ENCODE measurements around the gene FGD3.
"Not testable (repeated sequence)": the region's sequence is repeated elsewhere in the genome, so short reads cannot be mapped to it uniquely, and the experiment has no call there.

Gene FGD3

DNA sequence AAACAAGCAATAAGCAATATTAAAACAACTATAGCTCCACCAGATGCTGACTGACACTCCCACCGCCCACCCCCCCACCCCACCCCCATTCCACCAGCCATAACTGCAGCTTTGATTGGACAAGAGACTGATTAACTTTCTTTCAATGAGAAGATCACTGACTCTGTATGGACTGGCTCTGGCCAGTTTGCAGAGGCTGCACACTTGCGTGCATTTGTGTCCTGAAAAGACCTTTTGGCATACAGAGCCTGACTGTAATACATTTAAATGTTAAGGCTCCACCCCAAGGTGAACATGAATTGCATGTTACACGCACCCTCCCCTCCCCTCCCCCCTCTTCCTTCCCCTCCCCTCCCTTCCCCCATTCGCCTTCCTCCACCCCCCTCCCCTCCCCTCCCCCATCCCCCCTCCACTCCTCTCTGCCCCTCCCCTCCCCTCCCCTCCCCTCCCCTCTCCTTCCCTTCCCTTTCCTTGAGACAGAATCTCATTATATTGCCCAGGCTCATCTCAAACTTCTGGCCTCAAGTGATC, 31.1 kb downstream of the FGD3 start:
- DNase-seq (ENCODE audit: low spot score in 2 of 2), result no peak
- H3K36me3 Mint-ChIP-seq, result peaks cover 44% of the 10 kb centered on the region
- no peak overlapping the region for H3K4me3 Mint-ChIP-seq
- no peaks in the 10 kb centered on the region for H3K9me3 Mint-ChIP-seq
- peak overlapping the region; percentile 68 for H3K27ac Mint-ChIP-seq
- H3K4me1 Mint-ChIP-seq, result peaks cover 43% of the 10 kb centered on the region
- no peaks in the 10 kb centered on the region for H3K27me3 Mint-ChIP-seq
- ATAC-seq (ENCODE audit: low read depth), result no peak

DNA sequence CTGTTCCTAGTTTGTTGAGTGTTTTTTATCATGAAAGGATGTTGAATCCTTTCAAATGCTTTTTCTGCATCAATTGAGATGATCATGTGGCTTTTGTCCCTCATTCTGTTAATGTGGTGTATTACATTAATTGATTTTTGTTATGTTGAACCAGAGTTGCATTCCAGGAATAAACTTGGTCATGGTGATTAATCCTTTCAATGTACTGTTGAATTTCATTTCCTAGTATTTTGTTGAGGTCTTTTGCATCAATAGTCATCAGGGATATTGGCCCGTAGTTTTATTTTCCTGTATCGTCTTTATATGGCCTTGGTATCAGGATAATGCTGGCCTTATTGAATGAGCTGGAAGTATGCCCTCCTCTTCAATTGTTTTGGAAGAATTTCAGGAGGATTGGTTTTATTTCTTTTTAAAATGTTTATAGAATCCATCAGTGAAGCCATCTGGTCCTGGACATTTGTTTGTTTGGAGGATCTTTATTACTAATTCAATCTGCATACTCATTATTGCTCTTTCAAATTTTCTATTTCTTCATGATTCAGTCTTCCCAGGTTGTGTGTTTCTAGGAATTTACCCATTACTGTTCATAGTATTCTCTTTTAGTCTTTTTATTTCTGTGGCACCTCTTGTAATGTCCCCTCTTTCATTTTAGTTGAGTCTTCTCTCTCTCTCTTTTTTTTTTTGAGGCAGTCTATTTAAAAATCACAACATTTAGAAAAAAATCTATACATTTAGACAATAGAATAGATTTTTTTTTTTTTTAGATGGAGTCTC, 32.1 kb downstream of the FGD3 start:
- Mint-ChIP-seq H3K9me3 (peaks cover 2% of the 10 kb centered on the region), H3K4me3 (peak overlapping the region; percentile 24), H3K27me3 (no peaks in the 10 kb centered on the region), H3K4me1 (peaks cover 37% of the 10 kb centered on the region), H3K36me3 (peaks cover 52% of the 10 kb centered on the region), H3K27ac (peak overlapping the region; percentile 68)
- ATAC-seq (ENCODE audit: low read depth) (no peak), DNase-seq (ENCODE audit: low spot score in 2 of 2) (no peak)

DNA sequence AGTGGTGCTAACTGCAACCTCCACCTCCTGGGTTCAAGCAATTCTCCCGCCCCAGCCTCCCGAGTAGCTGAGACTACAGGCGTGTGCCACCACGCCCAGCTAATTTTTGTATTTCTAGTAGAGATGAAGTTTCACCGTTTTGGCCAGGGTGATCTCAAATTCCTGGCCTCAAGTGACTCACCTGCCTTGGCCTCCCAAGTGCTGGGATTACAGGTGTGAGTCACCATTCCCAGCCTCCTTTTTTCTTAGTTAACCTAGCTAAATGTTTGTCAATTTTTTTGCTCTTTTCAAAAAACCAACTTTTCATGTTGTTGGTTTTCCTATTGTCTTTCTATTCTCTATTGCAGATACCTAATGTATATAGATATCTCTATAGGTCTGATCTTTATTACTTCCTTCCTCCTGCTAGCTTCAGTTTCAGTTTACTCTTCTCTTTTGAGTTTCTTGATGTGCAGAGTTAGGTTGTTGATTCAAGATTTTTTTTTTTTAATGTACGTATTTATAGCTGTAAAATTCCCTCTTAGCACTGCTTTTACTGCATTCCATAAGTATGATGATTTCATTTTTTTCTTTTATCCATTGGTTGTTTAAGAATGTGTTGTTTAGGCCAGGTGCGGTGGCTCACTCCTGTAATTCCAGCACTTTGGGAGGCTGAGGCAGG, 32.9 kb downstream of the FGD3 start:
- H3K36me3 Mint-ChIP-seq, result peaks cover 53% of the 10 kb centered on the region
- no peak for ATAC-seq (ENCODE audit: low read depth)
- peaks cover 2% of the 10 kb centered on the region for H3K9me3 Mint-ChIP-seq
- no peaks in the 10 kb centered on the region for H3K27me3 Mint-ChIP-seq
- peaks cover 37% of the 10 kb centered on the region for H3K4me1 Mint-ChIP-seq
- H3K27ac Mint-ChIP-seq, result peak overlapping the region; percentile 68
- H3K4me3 Mint-ChIP-seq, result peak overlapping the region; percentile 43
- no peak for DNase-seq (ENCODE audit: low spot score in 2 of 2)

DNA sequence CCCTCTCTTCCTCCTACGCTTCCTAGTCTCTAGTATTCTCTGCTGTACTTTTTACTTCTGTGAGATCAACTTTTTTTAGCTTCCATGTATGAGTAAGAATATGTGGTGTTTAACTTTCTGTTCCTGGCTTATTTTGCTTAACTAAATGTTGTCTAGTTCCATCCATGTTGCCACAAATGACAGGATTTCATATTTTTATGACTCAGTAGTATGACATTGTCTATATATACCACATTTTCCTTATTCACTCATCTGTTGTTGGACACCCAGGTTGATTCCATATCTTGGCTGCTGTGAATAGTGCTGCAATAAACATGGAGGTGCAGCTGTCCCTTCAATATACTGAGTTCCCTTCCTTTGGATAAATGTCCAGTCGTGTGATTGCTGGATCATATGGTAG, 34.8 kb downstream of the FGD3 start:
- no peak for DNase-seq (ENCODE audit: low spot score in 2 of 2)
- Mint-ChIP-seq H3K4me3 (no peak overlapping the region), H3K27ac (no peak overlapping the region), H3K36me3 (peaks cover 46% of the 10 kb centered on the region), H3K4me1 (peaks cover 41% of the 10 kb centered on the region), H3K9me3 (peaks cover 2% of the 10 kb centered on the region), H3K27me3 (no peaks in the 10 kb centered on the region)
- ATAC-seq (ENCODE audit: low read depth), result no peak

DNA sequence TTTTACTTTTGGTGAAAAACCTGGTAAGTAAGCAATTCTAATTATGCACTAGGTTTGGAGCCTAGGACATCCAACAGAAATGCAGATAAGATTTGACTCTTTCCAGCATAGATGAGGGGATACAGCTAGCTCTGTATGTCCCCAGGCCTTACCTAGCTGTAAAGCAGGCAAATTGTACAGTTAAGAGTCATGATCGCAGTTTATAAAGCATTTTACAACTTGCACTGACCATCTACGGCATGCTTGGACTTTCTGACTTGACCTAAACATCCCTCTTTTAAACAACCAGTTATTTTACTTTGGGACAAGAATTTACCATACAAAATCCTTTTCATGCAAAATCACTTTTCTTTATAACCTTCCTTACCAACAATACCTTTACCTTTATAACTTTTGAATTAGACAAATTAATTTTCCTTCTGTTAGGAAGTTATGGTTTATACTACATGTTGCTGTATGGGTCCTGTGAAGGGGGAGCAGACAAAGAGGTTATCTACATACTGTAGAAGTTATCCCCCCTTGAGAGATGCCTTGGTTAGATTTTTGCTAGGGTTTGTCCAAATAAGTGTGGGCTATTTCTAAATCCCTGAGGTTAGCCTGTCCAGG, 36.8 kb downstream of the FGD3 start:
- Mint-ChIP-seq H3K4me1 (peaks cover 43% of the 10 kb centered on the region), H3K9me3 (peaks cover 2% of the 10 kb centered on the region), H3K27me3 (no peaks in the 10 kb centered on the region), H3K4me3 (no peak overlapping the region), H3K36me3 (peaks cover 42% of the 10 kb centered on the region), H3K27ac (peak overlapping the region; percentile 79)
- ATAC-seq (ENCODE audit: low read depth), result no peak
- no peak for DNase-seq (ENCODE audit: low spot score in 2 of 2)

DNA sequence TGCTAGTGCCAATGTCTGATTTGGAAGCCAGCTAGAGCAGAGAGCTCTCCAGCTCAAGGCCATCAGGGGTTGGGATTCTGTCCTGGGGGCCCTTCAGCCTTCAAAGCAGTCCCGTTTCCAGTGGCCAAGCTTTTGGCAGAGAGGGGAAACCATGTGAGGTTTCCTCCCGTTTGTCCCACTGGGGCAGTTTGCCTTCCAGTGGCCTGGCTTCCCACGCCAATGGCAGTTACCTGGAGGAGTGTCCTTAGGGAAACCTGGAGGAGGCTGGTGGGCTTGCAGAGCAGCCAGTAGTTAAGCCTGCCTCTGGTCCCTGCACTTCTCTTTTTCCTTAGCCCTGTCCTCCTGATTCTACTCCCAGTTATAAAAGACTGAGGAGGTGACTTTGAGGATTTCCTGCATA, 37.7 kb downstream of the FGD3 start:
- no peak for ATAC-seq (ENCODE audit: low read depth)
- DNase-seq (ENCODE audit: low spot score in 2 of 2), result no peak
- no peak overlapping the region for H3K4me3 Mint-ChIP-seq
- no peaks in the 10 kb centered on the region for H3K27me3 Mint-ChIP-seq
- H3K27ac Mint-ChIP-seq, result peak overlapping the region; percentile 79
- peaks cover 2% of the 10 kb centered on the region for H3K9me3 Mint-ChIP-seq
- H3K4me1 Mint-ChIP-seq, result peaks cover 41% of the 10 kb centered on the region
- peaks cover 41% of the 10 kb centered on the region for H3K36me3 Mint-ChIP-seq

DNA sequence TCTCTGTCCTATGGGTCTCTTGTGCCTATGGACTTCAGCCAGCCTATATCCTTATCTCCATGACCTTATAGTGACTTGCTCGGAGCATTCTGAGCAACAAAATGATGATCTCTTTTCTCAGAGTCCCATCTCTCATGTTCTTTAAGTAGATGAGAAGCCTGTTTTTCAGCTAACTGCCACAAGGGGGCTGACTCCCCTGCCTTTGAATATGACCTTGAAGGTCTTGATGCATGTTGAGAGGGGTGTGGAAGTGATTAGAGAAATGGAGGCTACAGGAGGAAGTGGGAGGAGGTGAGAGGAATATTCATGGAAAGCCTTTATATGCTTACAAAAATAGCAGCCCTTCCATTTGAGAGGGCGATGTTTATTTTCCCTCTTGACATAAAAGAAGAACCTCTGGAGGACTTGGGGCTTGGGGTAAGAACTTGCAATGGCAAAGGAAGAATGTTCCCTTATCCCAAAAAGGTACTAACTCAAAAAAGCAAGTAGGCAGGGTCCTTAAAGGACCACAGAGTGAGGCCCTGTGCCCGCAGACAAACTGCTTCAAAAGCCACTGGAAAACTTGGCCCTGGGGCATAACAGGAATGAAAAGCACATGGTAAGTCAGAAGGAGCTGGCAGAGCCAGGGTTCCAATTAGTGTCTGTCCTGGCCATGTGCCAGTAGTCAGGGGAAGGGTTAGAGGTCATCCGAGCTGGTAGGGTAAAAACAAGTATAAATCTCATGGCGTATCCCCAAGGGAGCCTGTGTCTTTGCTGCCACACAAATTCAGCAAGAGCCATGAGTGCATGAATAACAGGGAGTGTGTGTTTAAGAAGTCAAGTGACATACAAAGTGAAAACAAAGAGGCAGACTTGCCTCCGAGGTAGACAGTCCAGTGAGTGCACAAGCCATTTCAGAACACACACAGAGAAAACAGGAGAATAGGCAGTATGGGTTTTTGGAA, 39.1 kb downstream of the FGD3 start:
- H3K4me3 Mint-ChIP-seq, result no peak overlapping the region
- no peaks in the 10 kb centered on the region for H3K27me3 Mint-ChIP-seq
- H3K36me3 Mint-ChIP-seq, result peaks cover 36% of the 10 kb centered on the region
- ATAC-seq (ENCODE audit: low read depth) (peak; percentile 39), DNase-seq (ENCODE audit: low spot score in 2 of 2) (peak in 1 of 2 donors; percentile 39)
- peaks cover 38% of the 10 kb centered on the region for H3K4me1 Mint-ChIP-seq
- H3K27ac Mint-ChIP-seq, result peak overlapping the region; percentile 19
- H3K9me3 Mint-ChIP-seq, result peaks cover 2% of the 10 kb centered on the region

DNA sequence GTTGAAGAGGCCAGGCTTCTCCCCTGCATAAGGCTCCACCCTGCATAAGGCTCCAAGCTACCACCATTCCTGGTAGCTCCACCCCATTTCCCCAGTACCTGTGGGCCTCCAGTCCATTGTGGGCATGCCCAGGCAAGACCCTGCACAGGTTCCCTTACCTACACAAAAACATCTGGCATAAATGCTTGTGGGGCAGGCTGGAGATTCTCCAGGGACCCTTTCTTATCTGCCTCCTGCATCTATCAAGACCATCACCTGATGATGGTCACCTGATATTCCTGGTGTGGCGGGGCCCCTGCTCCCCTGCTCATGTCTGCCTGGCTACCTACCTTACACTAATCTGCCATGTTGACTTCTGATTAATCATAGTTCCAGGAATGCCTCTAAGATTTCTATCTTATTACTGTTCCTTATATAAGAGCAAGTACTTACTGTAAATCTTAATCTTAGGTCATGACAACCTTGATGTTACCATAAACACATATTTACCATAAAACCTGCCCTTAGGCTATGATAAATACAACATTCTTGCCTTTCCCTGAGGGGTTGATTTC, 41.0 kb downstream of the FGD3 start:
- DNase-seq (ENCODE audit: low spot score in 2 of 2) (no peak), ATAC-seq (ENCODE audit: low read depth) (no peak)
- peaks cover 37% of the 10 kb centered on the region for H3K36me3 Mint-ChIP-seq
- peak overlapping the region; percentile 7 for H3K27ac Mint-ChIP-seq
- H3K4me1 Mint-ChIP-seq, result peaks cover 45% of the 10 kb centered on the region
- no peaks in the 10 kb centered on the region for H3K27me3 Mint-ChIP-seq
- H3K4me3 Mint-ChIP-seq, result no peak overlapping the region
- H3K9me3 Mint-ChIP-seq, result peaks cover 2% of the 10 kb centered on the region

DNA sequence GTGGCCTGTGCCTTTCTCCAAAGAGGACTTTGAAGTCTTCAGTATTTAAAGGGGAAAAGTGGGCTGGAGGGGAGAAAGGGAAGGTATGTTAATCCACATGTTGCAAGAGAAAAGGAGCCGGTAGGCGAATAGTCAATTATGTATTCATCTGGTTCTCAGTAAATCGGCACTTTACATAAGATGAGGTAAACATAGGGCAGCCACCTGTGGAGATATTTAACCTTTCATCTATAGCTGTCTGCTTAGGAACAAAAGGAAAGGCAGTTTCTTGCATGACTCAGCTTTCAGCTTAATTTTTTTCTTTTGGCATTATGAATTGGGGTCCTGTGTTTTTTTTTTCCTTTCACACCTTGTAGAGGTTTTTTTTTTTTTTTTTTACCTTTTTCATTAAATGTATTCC, 42.2 kb downstream of the FGD3 start:
- H3K27ac Mint-ChIP-seq, result peak overlapping the region; percentile 36
- DNase-seq (ENCODE audit: low spot score in 2 of 2) (no peak), ATAC-seq (ENCODE audit: low read depth) (no peak)
- peaks cover 50% of the 10 kb centered on the region for H3K4me1 Mint-ChIP-seq
- H3K9me3 Mint-ChIP-seq, result no peaks in the 10 kb centered on the region
- peaks cover 39% of the 10 kb centered on the region for H3K36me3 Mint-ChIP-seq
- no peak overlapping the region for H3K4me3 Mint-ChIP-seq
- no peaks in the 10 kb centered on the region for H3K27me3 Mint-ChIP-seq

DNA sequence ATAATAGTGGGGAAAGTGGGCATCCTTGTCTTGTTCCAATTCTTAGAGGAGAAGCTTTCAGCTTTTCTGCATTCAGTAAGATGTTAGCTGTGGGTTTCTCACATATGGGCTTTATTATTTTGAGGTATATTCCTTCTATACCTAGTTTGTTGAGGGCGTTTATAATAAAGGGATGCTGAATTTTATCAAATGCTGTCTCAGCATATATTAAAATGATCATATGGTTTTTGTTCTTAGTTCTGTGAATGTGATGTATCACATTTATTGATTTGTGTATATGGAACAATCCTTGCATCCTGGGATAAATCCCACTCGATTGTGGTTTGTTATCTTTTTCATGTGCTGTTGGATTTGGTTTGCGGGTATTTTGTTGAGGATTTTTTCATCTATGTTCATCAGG, 43.1 kb downstream of the FGD3 start:
- peak overlapping the region; percentile 36 for H3K27ac Mint-ChIP-seq
- peaks cover 55% of the 10 kb centered on the region for H3K4me1 Mint-ChIP-seq
- DNase-seq (ENCODE audit: low spot score in 2 of 2) (no peak), ATAC-seq (ENCODE audit: low read depth) (no peak)
- H3K9me3 Mint-ChIP-seq, result no peaks in the 10 kb centered on the region
- H3K36me3 Mint-ChIP-seq, result peaks cover 43% of the 10 kb centered on the region
- no peaks in the 10 kb centered on the region for H3K27me3 Mint-ChIP-seq
- no peak overlapping the region for H3K4me3 Mint-ChIP-seq

DNA sequence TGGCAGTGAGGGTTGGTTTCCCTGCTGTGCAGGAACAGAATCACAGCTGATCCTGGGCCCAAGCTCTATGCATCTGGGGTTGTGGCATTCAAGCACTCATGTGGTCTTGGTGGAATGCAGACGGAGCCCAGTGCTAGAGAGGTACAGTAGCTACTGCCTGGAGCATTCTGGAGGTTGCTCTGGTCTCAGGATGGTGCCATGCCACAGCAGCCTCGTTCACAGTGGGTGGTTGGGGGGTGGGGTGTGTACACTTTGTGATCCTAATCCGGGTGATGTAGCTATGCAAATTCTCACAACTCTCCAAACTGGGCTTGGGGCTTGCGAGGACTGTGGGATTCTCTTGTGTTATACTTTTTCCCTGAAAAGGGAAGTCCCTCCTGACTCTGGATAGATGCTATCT, 45.2 kb downstream of the FGD3 start:
- ATAC-seq (ENCODE audit: low read depth), result no peak
- DNase-seq (ENCODE audit: low spot score in 2 of 2), result no peak
- Mint-ChIP-seq H3K4me3 (no peak overlapping the region), H3K27me3 (no peaks in the 10 kb centered on the region), H3K9me3 (no peaks in the 10 kb centered on the region), H3K36me3 (peaks cover 52% of the 10 kb centered on the region), H3K4me1 (peaks cover 61% of the 10 kb centered on the region), H3K27ac (peak overlapping the region; percentile 48)

DNA sequence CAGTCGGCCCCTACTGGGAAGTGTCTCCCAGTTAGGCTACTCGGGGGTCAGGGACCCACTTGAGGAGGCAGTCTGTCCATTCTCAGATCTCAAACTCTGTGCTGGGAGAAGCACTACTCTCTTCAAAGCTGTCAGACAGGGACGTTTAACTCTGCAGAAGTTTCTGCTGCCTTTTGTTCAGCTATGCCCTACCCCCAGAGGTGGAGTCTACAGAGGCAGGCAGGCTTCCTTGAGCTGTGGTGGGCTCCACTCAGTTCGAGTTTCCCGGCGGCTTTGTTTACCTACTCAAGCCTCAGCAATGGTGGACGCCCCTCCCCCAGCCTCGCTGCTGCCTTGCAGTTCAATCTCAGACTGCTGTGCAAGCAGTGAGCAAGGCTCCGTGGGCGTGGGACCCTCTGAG, 51.5 kb downstream of the FGD3 start:
- ATAC-seq (ENCODE audit: low read depth); H3K9me3 Mint-ChIP-seq; H3K4me3 Mint-ChIP-seq: not testable (repeated sequence)

DNA sequence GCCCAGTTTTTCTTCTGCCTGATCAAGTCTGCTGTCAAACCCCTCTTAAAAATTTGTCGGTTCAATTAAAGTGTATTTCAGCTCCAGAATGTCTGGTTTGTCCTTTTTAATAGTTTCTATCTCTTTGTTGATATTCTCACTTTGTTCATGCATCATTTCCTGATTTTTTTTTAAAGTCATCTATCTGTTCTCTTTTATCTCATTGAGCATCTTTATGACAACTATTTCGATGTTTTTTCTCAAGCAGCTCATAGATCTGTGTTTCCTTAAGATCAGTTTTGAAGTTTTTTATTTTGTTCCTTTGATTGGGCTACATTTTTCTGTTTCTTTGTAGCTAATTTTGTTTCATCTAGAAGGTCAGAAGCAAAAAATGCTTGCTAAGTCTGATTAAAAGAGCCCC, 53.7 kb downstream of the FGD3 start:
- H3K9me3 Mint-ChIP-seq, result no peaks in the 10 kb centered on the region
- H3K4me1 Mint-ChIP-seq, result peaks cover 34% of the 10 kb centered on the region
- ATAC-seq (ENCODE audit: low read depth), result no peak
- no peak for DNase-seq (ENCODE audit: low spot score in 2 of 2)
- no peaks in the 10 kb centered on the region for H3K27me3 Mint-ChIP-seq
- H3K27ac Mint-ChIP-seq, result peak overlapping the region; percentile 33
- no peak overlapping the region for H3K4me3 Mint-ChIP-seq
- H3K36me3 Mint-ChIP-seq, result peaks cover 46% of the 10 kb centered on the region

More for the DNA sequence above, 51.5 kb downstream of the FGD3 start:
- not testable (repeated sequence) for H3K27me3 Mint-ChIP-seq; H3K27ac Mint-ChIP-seq; DNase-seq (ENCODE audit: low spot score in 2 of 2)
- Mint-ChIP-seq H3K36me3 (peaks cover 51% of the 10 kb centered on the region), H3K4me1 (peaks cover 47% of the 10 kb centered on the region)

Data from memory B cell (primary cell).